ENCODE results near the gene TP63.

The TP63 gene

GRCh38 chr3:189703865-189704264 is 72.7 kb downstream of the TP63 start:
- Histone ChIP-seq H3K4me3 (ENCODE audit: low read depth, low read length) (no peak overlapping the region), H3K9me3 (ENCODE audit: control insufficient read depth, insufficient read depth, low read length) (no peaks in the 10 kb centered on the region), H3K36me3 (ENCODE audit: control insufficient read depth, insufficient read depth, low read length) (no peaks in the 10 kb centered on the region), H3K9ac (ENCODE audit: low read depth, low read length) (no peak overlapping the region), H3K27ac (ENCODE audit: low read depth, low read length) (no peak overlapping the region), H3K27me3 (ENCODE audit: control insufficient read depth, insufficient read depth, low read length) (no peaks in the 10 kb centered on the region), H3K4me1 (ENCODE audit: control insufficient read depth, insufficient read depth, low read length) (no peaks in the 10 kb centered on the region; the same call in 1 of the 2 replicates)

- H3K4me3 ChIP-seq (ENCODE audit: low read depth, low read length), result no peak overlapping the region
- no peak overlapping the region for H3K27ac ChIP-seq (ENCODE audit: low read depth, low read length)
- H3K27me3 ChIP-seq (ENCODE audit: control insufficient read depth, insufficient read depth, low read length), result no peaks in the 10 kb centered on the region
- no peaks in the 10 kb centered on the region for H3K36me3 ChIP-seq (ENCODE audit: control insufficient read depth, insufficient read depth, low read length)
- H3K9me3 ChIP-seq (ENCODE audit: control insufficient read depth, insufficient read depth, low read length), result no peaks in the 10 kb centered on the region
- no peak overlapping the region for H3K9ac ChIP-seq (ENCODE audit: low read depth, low read length)
- peaks cover 10% of the 10 kb centered on the region; the same call in 1 of the 2 replicates for H3K4me1 ChIP-seq (ENCODE audit: control insufficient read depth, insufficient read depth, low read length)
These were observed 77.2 kb downstream of the TP63 start for GRCh38 chr3:189708375-189708774.

- Histone ChIP-seq H3K9ac (ENCODE audit: low read depth, low read length) (no peak overlapping the region), H3K4me1 (ENCODE audit: control insufficient read depth, insufficient read depth, low read length) (peaks cover 10% of the 10 kb centered on the region; the same call in 1 of the 2 replicates), H3K9me3 (ENCODE audit: control insufficient read depth, insufficient read depth, low read length) (no peaks in the 10 kb centered on the region), H3K27me3 (ENCODE audit: control insufficient read depth, insufficient read depth, low read length) (no peaks in the 10 kb centered on the region), H3K27ac (ENCODE audit: low read depth, low read length) (peak overlapping the region; percentile 55), H3K36me3 (ENCODE audit: control insufficient read depth, insufficient read depth, low read length) (no peaks in the 10 kb centered on the region), H3K4me3 (ENCODE audit: low read depth, low read length) (no peak overlapping the region)
These were observed 79.6 kb downstream of the TP63 start for GRCh38 chr3:189710620-189711402.

GRCh38 chr3:189712906-189713483 is 81.8 kb downstream of the TP63 start:
- H3K9me3 ChIP-seq (ENCODE audit: control insufficient read depth, insufficient read depth, low read length), result no peaks in the 10 kb centered on the region
- no peaks in the 10 kb centered on the region for H3K27me3 ChIP-seq (ENCODE audit: control insufficient read depth, insufficient read depth, low read length)
- no peaks in the 10 kb centered on the region for H3K36me3 ChIP-seq (ENCODE audit: control insufficient read depth, insufficient read depth, low read length)
- H3K27ac ChIP-seq (ENCODE audit: low read depth, low read length), result no peak overlapping the region
- peaks cover 10% of the 10 kb centered on the region; the same call in 1 of the 2 replicates for H3K4me1 ChIP-seq (ENCODE audit: control insufficient read depth, insufficient read depth, low read length)
- no peak overlapping the region for H3K9ac ChIP-seq (ENCODE audit: low read depth, low read length)
- no peak overlapping the region for H3K4me3 ChIP-seq (ENCODE audit: low read depth, low read length)

- H3K4me1 ChIP-seq (ENCODE audit: control insufficient read depth, insufficient read depth, low read length), result peaks cover 10% of the 10 kb centered on the region; the same call in 1 of the 2 replicates
- no peaks in the 10 kb centered on the region for H3K27me3 ChIP-seq (ENCODE audit: control insufficient read depth, insufficient read depth, low read length)
- H3K9me3 ChIP-seq (ENCODE audit: control insufficient read depth, insufficient read depth, low read length), result no peaks in the 10 kb centered on the region
- H3K9ac ChIP-seq (ENCODE audit: low read depth, low read length), result no peak overlapping the region
- H3K27ac ChIP-seq (ENCODE audit: low read depth, low read length), result no peak overlapping the region
- no peak overlapping the region for H3K4me3 ChIP-seq (ENCODE audit: low read depth, low read length)
- H3K36me3 ChIP-seq (ENCODE audit: control insufficient read depth, insufficient read depth, low read length), result no peaks in the 10 kb centered on the region
These were observed 84.1 kb downstream of the TP63 start for GRCh38 chr3:189714991-189715961.

GRCh38 chr3:189718215-189718614 is 87.0 kb downstream of the TP63 start:
- Histone ChIP-seq H3K36me3 (ENCODE audit: control insufficient read depth, insufficient read depth, low read length) (no peaks in the 10 kb centered on the region), H3K4me3 (ENCODE audit: low read depth, low read length) (no peak overlapping the region), H3K27me3 (ENCODE audit: control insufficient read depth, insufficient read depth, low read length) (no peaks in the 10 kb centered on the region), H3K27ac (ENCODE audit: low read depth, low read length) (no peak overlapping the region), H3K4me1 (ENCODE audit: control insufficient read depth, insufficient read depth, low read length) (no peaks in the 10 kb centered on the region), H3K9ac (ENCODE audit: low read depth, low read length) (no peak overlapping the region), H3K9me3 (ENCODE audit: control insufficient read depth, insufficient read depth, low read length) (no peaks in the 10 kb centered on the region)

GRCh38 chr3:189720736-189721417 is 89.7 kb downstream of the TP63 start:
- H3K36me3 ChIP-seq (ENCODE audit: control insufficient read depth, insufficient read depth, low read length), result no peaks in the 10 kb centered on the region
- H3K27ac ChIP-seq (ENCODE audit: low read depth, low read length), result no peak overlapping the region
- H3K9ac ChIP-seq (ENCODE audit: low read depth, low read length), result no peak overlapping the region
- H3K4me3 ChIP-seq (ENCODE audit: low read depth, low read length), result no peak overlapping the region
- H3K4me1 ChIP-seq (ENCODE audit: control insufficient read depth, insufficient read depth, low read length), result no peaks in the 10 kb centered on the region
- H3K9me3 ChIP-seq (ENCODE audit: control insufficient read depth, insufficient read depth, low read length), result no peaks in the 10 kb centered on the region
- no peaks in the 10 kb centered on the region for H3K27me3 ChIP-seq (ENCODE audit: control insufficient read depth, insufficient read depth, low read length)

GRCh38 chr3:189721873-189722665 is 90.9 kb downstream of the TP63 start:
- H3K27ac ChIP-seq (ENCODE audit: low read depth, low read length), result no peak overlapping the region
- no peak overlapping the region for H3K9ac ChIP-seq (ENCODE audit: low read depth, low read length)
- no peaks in the 10 kb centered on the region for H3K36me3 ChIP-seq (ENCODE audit: control insufficient read depth, insufficient read depth, low read length)
- H3K9me3 ChIP-seq (ENCODE audit: control insufficient read depth, insufficient read depth, low read length), result no peaks in the 10 kb centered on the region
- no peak overlapping the region for H3K4me3 ChIP-seq (ENCODE audit: low read depth, low read length)
- H3K4me1 ChIP-seq (ENCODE audit: control insufficient read depth, insufficient read depth, low read length), result no peaks in the 10 kb centered on the region
- H3K27me3 ChIP-seq (ENCODE audit: control insufficient read depth, insufficient read depth, low read length), result no peaks in the 10 kb centered on the region

GRCh38 chr3:189724356-189724755 is 93.2 kb downstream of the TP63 start:
- no peak overlapping the region for H3K9ac ChIP-seq (ENCODE audit: low read depth, low read length)
- no peak overlapping the region for H3K27ac ChIP-seq (ENCODE audit: low read depth, low read length)
- H3K27me3 ChIP-seq (ENCODE audit: control insufficient read depth, insufficient read depth, low read length), result no peaks in the 10 kb centered on the region
- no peaks in the 10 kb centered on the region for H3K36me3 ChIP-seq (ENCODE audit: control insufficient read depth, insufficient read depth, low read length)
- H3K9me3 ChIP-seq (ENCODE audit: control insufficient read depth, insufficient read depth, low read length), result no peaks in the 10 kb centered on the region
- H3K4me3 ChIP-seq (ENCODE audit: low read depth, low read length), result no peak overlapping the region
- H3K4me1 ChIP-seq (ENCODE audit: control insufficient read depth, insufficient read depth, low read length), result no peaks in the 10 kb centered on the region

- no peak overlapping the region for H3K27ac ChIP-seq (ENCODE audit: low read depth, low read length)
- no peaks in the 10 kb centered on the region for H3K9me3 ChIP-seq (ENCODE audit: control insufficient read depth, insufficient read depth, low read length)
- H3K4me3 ChIP-seq (ENCODE audit: low read depth, low read length), result no peak overlapping the region
- H3K27me3 ChIP-seq (ENCODE audit: control insufficient read depth, insufficient read depth, low read length), result no peaks in the 10 kb centered on the region
- H3K36me3 ChIP-seq (ENCODE audit: control insufficient read depth, insufficient read depth, low read length), result no peaks in the 10 kb centered on the region
- no peaks in the 10 kb centered on the region for H3K4me1 ChIP-seq (ENCODE audit: control insufficient read depth, insufficient read depth, low read length)
- H3K9ac ChIP-seq (ENCODE audit: low read depth, low read length), result no peak overlapping the region
These were observed 95.1 kb downstream of the TP63 start for GRCh38 chr3:189726277-189726676.
